ENCODE data around the gene LMNB1.

DNA sequence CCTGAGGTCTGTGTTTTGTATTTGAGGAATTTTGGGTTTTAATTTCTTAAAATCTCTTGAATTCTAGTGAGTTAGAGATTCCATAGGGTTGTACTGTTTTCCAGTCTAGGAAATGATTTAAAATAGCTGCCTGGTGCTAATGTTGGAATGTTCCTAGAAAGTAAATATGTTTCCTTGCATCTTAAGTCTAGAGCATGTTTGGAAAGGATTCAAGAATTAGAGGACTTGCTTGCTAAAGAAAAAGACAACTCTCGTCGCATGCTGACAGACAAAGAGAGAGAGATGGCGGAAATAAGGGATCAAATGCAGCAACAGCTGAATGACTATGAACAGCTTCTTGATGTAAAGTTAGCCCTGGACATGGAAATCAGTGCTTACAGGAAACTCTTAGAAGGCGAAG, 41.8 kb downstream of the LMNB1 start:
- TF ChIP-seq NFE2L1 (CRISPR knock-in tag; IDR thresholded peaks at IDR 0.05) = no peak
- TF ChIP-seq, protein P1, sequence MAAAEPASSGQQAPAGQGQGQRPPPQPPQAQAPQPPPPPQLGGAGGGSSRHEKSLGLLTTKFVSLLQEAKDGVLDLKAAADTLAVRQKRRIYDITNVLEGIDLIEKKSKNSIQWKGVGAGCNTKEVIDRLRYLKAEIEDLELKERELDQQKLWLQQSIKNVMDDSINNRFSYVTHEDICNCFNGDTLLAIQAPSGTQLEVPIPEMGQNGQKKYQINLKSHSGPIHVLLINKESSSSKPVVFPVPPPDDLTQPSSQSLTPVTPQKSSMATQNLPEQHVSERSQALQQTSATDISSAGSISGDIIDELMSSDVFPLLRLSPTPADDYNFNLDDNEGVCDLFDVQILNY (CRISPR knock-in tag; IDR thresholded peaks at IDR 0.05) = no peak
- no peak for TF ChIP-seq HMGA2 (CRISPR knock-in tag; IDR thresholded peaks at IDR 0.05)
- no peak for TF ChIP-seq ZNF121 (CRISPR knock-in tag; IDR thresholded peaks at IDR 0.05)
- no peak for TF ChIP-seq ZNF671 (CRISPR knock-in tag; IDR thresholded peaks at IDR 0.05)
- TF ChIP-seq, protein P2, sequence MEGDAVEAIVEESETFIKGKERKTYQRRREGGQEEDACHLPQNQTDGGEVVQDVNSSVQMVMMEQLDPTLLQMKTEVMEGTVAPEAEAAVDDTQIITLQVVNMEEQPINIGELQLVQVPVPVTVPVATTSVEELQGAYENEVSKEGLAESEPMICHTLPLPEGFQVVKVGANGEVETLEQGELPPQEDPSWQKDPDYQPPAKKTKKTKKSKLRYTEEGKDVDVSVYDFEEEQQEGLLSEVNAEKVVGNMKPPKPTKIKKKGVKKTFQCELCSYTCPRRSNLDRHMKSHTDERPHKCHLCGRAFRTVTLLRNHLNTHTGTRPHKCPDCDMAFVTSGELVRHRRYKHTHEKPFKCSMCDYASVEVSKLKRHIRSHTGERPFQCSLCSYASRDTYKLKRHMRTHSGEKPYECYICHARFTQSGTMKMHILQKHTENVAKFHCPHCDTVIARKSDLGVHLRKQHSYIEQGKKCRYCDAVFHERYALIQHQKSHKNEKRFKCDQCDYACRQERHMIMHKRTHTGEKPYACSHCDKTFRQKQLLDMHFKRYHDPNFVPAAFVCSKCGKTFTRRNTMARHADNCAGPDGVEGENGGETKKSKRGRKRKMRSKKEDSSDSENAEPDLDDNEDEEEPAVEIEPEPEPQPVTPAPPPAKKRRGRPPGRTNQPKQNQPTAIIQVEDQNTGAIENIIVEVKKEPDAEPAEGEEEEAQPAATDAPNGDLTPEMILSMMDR (IDR thresholded peaks at IDR 0.05) = no peak
- no peak for TF ChIP-seq OVOL2 (CRISPR knock-in tag; IDR thresholded peaks at IDR 0.05; ENCODE audit: borderline replicate concordance)
- TF ChIP-seq, protein P3, sequence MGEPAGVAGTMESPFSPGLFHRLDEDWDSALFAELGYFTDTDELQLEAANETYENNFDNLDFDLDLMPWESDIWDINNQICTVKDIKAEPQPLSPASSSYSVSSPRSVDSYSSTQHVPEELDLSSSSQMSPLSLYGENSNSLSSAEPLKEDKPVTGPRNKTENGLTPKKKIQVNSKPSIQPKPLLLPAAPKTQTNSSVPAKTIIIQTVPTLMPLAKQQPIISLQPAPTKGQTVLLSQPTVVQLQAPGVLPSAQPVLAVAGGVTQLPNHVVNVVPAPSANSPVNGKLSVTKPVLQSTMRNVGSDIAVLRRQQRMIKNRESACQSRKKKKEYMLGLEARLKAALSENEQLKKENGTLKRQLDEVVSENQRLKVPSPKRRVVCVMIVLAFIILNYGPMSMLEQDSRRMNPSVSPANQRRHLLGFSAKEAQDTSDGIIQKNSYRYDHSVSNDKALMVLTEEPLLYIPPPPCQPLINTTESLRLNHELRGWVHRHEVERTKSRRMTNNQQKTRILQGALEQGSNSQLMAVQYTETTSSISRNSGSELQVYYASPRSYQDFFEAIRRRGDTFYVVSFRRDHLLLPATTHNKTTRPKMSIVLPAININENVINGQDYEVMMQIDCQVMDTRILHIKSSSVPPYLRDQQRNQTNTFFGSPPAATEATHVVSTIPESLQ (CRISPR knock-in tag; IDR thresholded peaks at IDR 0.05) = no peak
- TF ChIP-seq, protein P4, sequence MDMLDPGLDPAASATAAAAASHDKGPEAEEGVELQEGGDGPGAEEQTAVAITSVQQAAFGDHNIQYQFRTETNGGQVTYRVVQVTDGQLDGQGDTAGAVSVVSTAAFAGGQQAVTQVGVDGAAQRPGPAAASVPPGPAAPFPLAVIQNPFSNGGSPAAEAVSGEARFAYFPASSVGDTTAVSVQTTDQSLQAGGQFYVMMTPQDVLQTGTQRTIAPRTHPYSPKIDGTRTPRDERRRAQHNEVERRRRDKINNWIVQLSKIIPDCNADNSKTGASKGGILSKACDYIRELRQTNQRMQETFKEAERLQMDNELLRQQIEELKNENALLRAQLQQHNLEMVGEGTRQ (CRISPR knock-in tag; IDR thresholded peaks at IDR 0.05) = no peak
- no peak for TF ChIP-seq ZNF396 (CRISPR knock-in tag; IDR thresholded peaks at IDR 0.05; ENCODE audit: borderline replicate concordance)
- TF ChIP-seq, protein P5, sequence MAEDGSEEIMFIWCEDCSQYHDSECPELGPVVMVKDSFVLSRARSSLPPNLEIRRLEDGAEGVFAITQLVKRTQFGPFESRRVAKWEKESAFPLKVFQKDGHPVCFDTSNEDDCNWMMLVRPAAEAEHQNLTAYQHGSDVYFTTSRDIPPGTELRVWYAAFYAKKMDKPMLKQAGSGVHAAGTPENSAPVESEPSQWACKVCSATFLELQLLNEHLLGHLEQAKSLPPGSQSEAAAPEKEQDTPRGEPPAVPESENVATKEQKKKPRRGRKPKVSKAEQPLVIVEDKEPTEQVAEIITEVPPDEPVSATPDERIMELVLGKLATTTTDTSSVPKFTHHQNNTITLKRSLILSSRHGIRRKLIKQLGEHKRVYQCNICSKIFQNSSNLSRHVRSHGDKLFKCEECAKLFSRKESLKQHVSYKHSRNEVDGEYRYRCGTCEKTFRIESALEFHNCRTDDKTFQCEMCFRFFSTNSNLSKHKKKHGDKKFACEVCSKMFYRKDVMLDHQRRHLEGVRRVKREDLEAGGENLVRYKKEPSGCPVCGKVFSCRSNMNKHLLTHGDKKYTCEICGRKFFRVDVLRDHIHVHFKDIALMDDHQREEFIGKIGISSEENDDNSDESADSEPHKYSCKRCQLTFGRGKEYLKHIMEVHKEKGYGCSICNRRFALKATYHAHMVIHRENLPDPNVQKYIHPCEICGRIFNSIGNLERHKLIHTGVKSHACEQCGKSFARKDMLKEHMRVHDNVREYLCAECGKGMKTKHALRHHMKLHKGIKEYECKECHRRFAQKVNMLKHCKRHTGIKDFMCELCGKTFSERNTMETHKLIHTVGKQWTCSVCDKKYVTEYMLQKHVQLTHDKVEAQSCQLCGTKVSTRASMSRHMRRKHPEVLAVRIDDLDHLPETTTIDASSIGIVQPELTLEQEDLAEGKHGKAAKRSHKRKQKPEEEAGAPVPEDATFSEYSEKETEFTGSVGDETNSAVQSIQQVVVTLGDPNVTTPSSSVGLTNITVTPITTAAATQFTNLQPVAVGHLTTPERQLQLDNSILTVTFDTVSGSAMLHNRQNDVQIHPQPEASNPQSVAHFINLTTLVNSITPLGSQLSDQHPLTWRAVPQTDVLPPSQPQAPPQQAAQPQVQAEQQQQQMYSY (CRISPR knock-in tag; IDR thresholded peaks at IDR 0.05) = no peak

All from WTC11 (cell line).